ENCODE results near the gene LDLRAD4.

LDLRAD4 gene

DNA sequence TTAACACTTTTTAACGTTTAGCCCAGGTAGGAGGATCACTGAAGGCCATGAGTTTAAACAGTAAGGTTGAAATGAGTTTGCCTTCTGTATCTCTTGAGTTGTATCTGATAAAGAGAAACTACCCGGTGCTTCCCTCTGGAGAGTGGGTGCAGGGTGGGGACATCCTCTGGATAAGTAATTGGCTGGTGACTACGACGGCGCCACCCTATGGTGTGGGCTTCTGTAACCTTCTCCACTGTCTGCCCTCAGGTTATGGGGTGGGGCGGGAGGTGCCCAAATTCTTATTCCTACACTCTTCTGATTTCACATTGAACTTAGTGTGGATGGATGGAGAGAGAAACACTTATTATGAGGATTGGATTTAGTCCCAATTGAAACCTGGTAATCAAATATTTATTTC, 68.8 kb downstream of the LDLRAD4 start:
- POLR2A ChIA-PET: no interaction called here
- no peak for DNase-seq (ENCODE audit: extremely low spot score)
- CTCF ChIA-PET: no interaction called here
- TF ChIP-seq BHLHE40 (IDR thresholded peaks at IDR 0.05; ENCODE audit: borderline replicate concordance): no peak
- no peak for TF ChIP-seq FOXM1 (IDR thresholded peaks at IDR 0.05; ENCODE audit: borderline replicate concordance)
- no peak for TF ChIP-seq LEF1 (IDR thresholded peaks at IDR 0.05; ENCODE audit: borderline replicate concordance)
- TF ChIP-seq FOXK2 (IDR thresholded peaks at IDR 0.05): no peak

DNA sequence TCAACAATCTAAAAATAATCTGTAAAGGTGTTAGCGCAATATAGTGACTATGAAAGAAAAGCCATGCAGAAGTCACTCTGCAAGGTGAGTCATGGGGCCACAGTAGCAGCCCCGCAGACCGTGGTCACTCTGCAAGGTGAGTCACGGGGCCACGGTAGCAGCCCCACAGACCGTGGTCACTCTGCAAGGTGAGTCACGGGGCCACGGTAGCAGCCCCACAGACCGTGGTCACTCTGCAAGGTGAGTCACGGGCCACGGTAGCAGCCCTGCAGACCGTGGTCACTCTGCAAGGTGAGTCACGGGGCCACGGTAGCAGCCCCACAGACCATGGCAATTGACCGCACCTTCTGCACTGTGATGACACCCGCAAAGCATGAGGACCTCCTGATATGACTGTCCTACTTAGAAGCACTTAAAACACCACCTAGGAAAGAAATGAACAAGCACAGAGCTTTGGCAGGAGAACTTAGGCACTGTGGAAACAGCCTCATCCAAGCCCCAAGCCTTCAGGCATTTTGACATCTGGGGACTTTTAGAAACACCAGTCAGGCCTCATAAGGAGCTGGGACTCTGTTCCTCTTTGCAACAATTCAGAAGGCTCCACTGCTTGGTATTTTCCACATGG, 70.1 kb downstream of the LDLRAD4 start:
- DNase-seq (ENCODE audit: extremely low spot score): no peak
- ChIA-PET CTCF (no interaction called here), POLR2A (no interaction called here)
- no peak for TF ChIP-seq TARDBP (IDR thresholded peaks at IDR 0.05)
- no peak for TF ChIP-seq BHLHE40 (IDR thresholded peaks at IDR 0.05; ENCODE audit: borderline replicate concordance)
- no peak for TF ChIP-seq LEF1 (IDR thresholded peaks at IDR 0.05; ENCODE audit: borderline replicate concordance)
- no peak for TF ChIP-seq ARNT (IDR thresholded peaks at IDR 0.05)
- no peak for TF ChIP-seq SUZ12 (IDR thresholded peaks at IDR 0.05)
- no peak for TF ChIP-seq ZNF384 (IDR thresholded peaks at IDR 0.05)
- TF ChIP-seq NFRKB (IDR thresholded peaks at IDR 0.05): no peak
- no peak for TF ChIP-seq FOXM1 (IDR thresholded peaks at IDR 0.05; ENCODE audit: borderline replicate concordance)
- no peak for TF ChIP-seq SP1 (IDR thresholded peaks at IDR 0.05)
- TF ChIP-seq, protein P1, sequence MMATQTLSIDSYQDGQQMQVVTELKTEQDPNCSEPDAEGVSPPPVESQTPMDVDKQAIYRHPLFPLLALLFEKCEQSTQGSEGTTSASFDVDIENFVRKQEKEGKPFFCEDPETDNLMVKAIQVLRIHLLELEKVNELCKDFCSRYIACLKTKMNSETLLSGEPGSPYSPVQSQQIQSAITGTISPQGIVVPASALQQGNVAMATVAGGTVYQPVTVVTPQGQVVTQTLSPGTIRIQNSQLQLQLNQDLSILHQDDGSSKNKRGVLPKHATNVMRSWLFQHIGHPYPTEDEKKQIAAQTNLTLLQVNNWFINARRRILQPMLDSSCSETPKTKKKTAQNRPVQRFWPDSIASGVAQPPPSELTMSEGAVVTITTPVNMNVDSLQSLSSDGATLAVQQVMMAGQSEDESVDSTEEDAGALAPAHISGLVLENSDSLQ (IDR thresholded peaks at IDR 0.05): no peak
- TF ChIP-seq HDGF (IDR thresholded peaks at IDR 0.05; ENCODE audit: borderline replicate concordance): no peak
- TF ChIP-seq L3MBTL2 (conservative IDR thresholded peaks at IDR 0.05): no peak

DNA sequence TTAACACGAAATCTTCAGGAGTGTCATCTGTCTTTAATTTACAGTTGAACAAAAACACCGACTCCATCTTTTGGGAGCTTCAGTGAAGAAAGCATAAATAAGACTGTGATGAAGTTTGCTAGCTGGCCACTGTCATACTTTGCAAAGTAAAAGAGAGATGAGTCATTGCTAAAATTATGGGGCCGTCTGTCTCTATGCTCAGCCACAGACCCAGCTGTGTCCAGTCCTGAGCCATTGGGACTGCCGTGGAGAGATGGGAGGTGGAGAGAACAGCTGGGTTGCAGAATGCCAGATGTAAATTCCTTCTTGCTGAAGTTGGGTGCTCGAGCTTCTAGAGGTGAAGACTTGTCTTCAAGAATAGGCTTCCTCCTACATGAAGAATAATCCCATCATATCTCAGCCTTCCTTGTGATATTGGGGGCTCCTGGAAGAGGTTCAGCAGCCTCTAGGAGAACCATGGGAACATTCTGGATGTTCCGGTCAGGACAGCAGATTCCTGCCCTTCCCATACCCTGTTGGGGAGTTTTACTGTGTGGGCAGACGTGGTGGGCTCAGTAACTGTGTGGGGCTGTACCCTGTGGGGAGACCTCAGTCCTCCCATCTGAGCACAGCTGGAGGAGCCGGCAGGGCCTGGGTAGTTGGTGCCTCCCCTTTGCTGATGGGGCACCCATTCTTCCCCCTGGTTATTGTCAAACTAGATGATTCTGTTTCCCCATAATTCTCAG, 71.1 kb downstream of the LDLRAD4 start:
- POLR2A ChIA-PET: no interaction called here
- CTCF ChIA-PET: no interaction called here
- DNase-seq (ENCODE audit: extremely low spot score): no peak
- TF ChIP-seq TARDBP (IDR thresholded peaks at IDR 0.05) (no peak), BHLHE40 (IDR thresholded peaks at IDR 0.05; ENCODE audit: borderline replicate concordance) (no peak), HDGF (IDR thresholded peaks at IDR 0.05; ENCODE audit: borderline replicate concordance) (no peak), ARNT (IDR thresholded peaks at IDR 0.05) (no peak), CTBP1 (IDR thresholded peaks at IDR 0.05; ENCODE audit: borderline replicate concordance) (no peak), NFRKB (IDR thresholded peaks at IDR 0.05) (no peak), ELF4 (IDR thresholded peaks at IDR 0.05) (no peak), LEF1 (IDR thresholded peaks at IDR 0.05; ENCODE audit: borderline replicate concordance) (no peak), L3MBTL2 (conservative IDR thresholded peaks at IDR 0.05) (no peak), ZNF384 (IDR thresholded peaks at IDR 0.05) (no peak), SUZ12 (IDR thresholded peaks at IDR 0.05) (no peak), SP1 (IDR thresholded peaks at IDR 0.05) (no peak), FOXA1 (IDR thresholded peaks at IDR 0.05) (no peak), FOXK2 (IDR thresholded peaks at IDR 0.05) (no peak), FOXM1 (IDR thresholded peaks at IDR 0.05; ENCODE audit: borderline replicate concordance) (no peak)
- TF ChIP-seq, protein P1 (IDR thresholded peaks at IDR 0.05): no peak

DNA sequence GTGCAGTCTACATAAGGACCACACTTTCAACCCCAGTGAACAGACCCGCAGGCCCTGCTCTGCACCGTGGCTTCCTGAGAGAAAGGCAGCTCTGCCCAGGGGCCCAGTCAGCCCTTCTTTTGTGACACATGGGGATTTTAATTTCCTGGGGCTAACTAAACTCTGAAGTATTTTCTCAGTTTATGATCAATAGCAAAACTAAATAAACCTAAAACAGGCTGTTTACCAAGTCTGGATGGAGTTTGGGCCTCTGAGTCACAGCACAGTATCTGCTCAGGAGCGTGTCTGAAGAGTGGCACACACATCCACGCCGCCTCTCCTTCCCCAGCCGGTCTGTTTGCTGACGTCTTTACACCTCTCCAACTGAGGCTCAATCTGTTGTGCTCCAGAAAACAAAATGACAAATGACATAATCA, 72.3 kb downstream of the LDLRAD4 start:
- ChIA-PET POLR2A (no interaction called here), CTCF (no interaction called here)
- no peak for DNase-seq (ENCODE audit: extremely low spot score)
- TF ChIP-seq ARNT (IDR thresholded peaks at IDR 0.05): no peak
- TF ChIP-seq NFRKB (IDR thresholded peaks at IDR 0.05): no peak
- no peak for TF ChIP-seq BHLHE40 (IDR thresholded peaks at IDR 0.05; ENCODE audit: borderline replicate concordance)
- no peak for TF ChIP-seq L3MBTL2 (conservative IDR thresholded peaks at IDR 0.05)
- TF ChIP-seq CTBP1 (IDR thresholded peaks at IDR 0.05; ENCODE audit: borderline replicate concordance): no peak
- TF ChIP-seq SUZ12 (IDR thresholded peaks at IDR 0.05): no peak
- TF ChIP-seq FOXK2 (IDR thresholded peaks at IDR 0.05): no peak
- no peak for TF ChIP-seq ELF4 (IDR thresholded peaks at IDR 0.05)
- no peak for TF ChIP-seq SP1 (IDR thresholded peaks at IDR 0.05)
- TF ChIP-seq LEF1 (IDR thresholded peaks at IDR 0.05; ENCODE audit: borderline replicate concordance): no peak
- no peak for TF ChIP-seq TARDBP (IDR thresholded peaks at IDR 0.05)
- TF ChIP-seq HDGF (IDR thresholded peaks at IDR 0.05; ENCODE audit: borderline replicate concordance): no peak
- TF ChIP-seq FOXA1 (IDR thresholded peaks at IDR 0.05): no peak
- TF ChIP-seq FOXM1 (IDR thresholded peaks at IDR 0.05; ENCODE audit: borderline replicate concordance): no peak
- no peak for TF ChIP-seq ZNF384 (IDR thresholded peaks at IDR 0.05)
- TF ChIP-seq, protein P1 (IDR thresholded peaks at IDR 0.05): no peak

DNA sequence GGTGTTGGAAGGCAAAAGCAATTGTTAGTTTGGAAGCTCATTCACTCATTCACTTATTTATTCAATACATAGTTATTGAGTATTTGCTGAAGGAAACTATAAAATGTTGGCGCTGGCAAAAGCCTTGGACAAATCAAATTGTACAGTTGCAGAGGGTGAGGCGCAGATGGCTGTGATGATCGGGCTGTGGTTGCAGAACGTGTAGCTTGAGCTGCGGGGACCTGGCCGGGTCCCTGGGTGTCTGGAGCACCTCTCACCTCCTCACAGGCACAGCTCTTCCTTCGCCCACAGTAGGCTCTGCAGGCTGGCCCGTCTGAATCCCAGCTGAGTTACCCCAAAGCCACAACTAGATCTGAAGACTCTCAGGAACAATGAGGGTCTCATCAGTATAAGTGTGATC, 72.7 kb downstream of the LDLRAD4 start:
- CTCF ChIA-PET: no interaction called here
- no peak for DNase-seq (ENCODE audit: extremely low spot score)
- TF ChIP-seq NFRKB (IDR thresholded peaks at IDR 0.05) (no peak), BHLHE40 (IDR thresholded peaks at IDR 0.05; ENCODE audit: borderline replicate concordance) (no peak), FOXA1 (IDR thresholded peaks at IDR 0.05) (no peak), L3MBTL2 (conservative IDR thresholded peaks at IDR 0.05) (no peak), FOXK2 (IDR thresholded peaks at IDR 0.05) (no peak), FOXM1 (IDR thresholded peaks at IDR 0.05; ENCODE audit: borderline replicate concordance) (no peak), TARDBP (IDR thresholded peaks at IDR 0.05) (no peak), ELF4 (IDR thresholded peaks at IDR 0.05) (no peak), ARNT (IDR thresholded peaks at IDR 0.05) (no peak), CTBP1 (IDR thresholded peaks at IDR 0.05; ENCODE audit: borderline replicate concordance) (no peak), SP1 (IDR thresholded peaks at IDR 0.05) (no peak), SUZ12 (IDR thresholded peaks at IDR 0.05) (no peak), ZNF384 (IDR thresholded peaks at IDR 0.05) (no peak), HDGF (IDR thresholded peaks at IDR 0.05; ENCODE audit: borderline replicate concordance) (no peak), LEF1 (IDR thresholded peaks at IDR 0.05; ENCODE audit: borderline replicate concordance) (no peak)
- TF ChIP-seq, protein P1 (IDR thresholded peaks at IDR 0.05): no peak
- POLR2A ChIA-PET: no interaction called here

Data from HEK293T (cell line).